A549 (cell line): ENCODE results near the gene EEFSEC. TPM values are rescaled to one million over a fixed set of nuclear protein-coding genes. Genes with fewer than 3 reads are reported as not detected.

Source experiments
- ATAC-seq, 2 experiments: fragments of 200-7000 bp in 1 of 2; fragments of >200 bp in 1 of 2; cut with Nextera tagmentation in 1 of 2; cut with Tn5 transposase in 1 of 2; 3 replicates each; pipeline versions ENCODE4 v1.8.0 to v1.9.1; 2018 to 2020; ENCODE audit warnings: mild to moderate bottlenecking in 1 of 2, moderate library complexity in 1 of 2
- CTCF ChIA-PET: fragments of 300-600 bp; sonication (Branson Sonifier 250); formaldehyde crosslinking; extraction: SDS; loops from one replicate; lab custom pipeline; 2021; ENCODE audit warnings: antibody characterized with exemption, inconsistent platforms; lab: Yijun Ruan, JAX
- POLR2A ChIA-PET: fragments of 350-600 bp; formaldehyde crosslinking; extraction: SDS; loops from one replicate; lab custom pipeline; 2021; ENCODE audit warnings: antibody characterized with exemption, inconsistent platforms; lab: Yijun Ruan, JAX
- DNase-seq, 2 experiments: peaks; one replicate each; pipeline versions ENCODE4 v3.0.0 to v3.0.0-alpha.2; 2011 to 2016; ENCODE audit warnings: low read depth in 1 of 2, low spot score in 1 of 2
- FAIRE-seq: peaks from 2 replicates; lab custom pipeline; 2011; peaks lifted over from hg19 to GRCh38; lab: Jason Lieb, UNC
- H3K27ac ChIP-seq, 2 experiments: fragments of >200 bp; sonication (Bioruptor Twin); formaldehyde crosslinking; 3 replicates each; pipeline ENCODE4 v1.5.1; 2016 to 2017
- H3K4me1 ChIP-seq: fragments of >200 bp; sonication (Bioruptor Twin); formaldehyde crosslinking; 3 replicates; pipeline ENCODE4 v1.6.1; 2016
- H3K4me2 ChIP-seq: fragments of >200 bp; sonication (Bioruptor Twin); formaldehyde crosslinking; 3 replicates; pipeline ENCODE4 v1.6.1; 2016
- H3K4me3 ChIP-seq: fragments of >200 bp; sonication (Bioruptor Twin); formaldehyde crosslinking; 3 replicates; pipeline ENCODE4 v1.5.1; 2016
- H3K9me3 ChIP-seq: fragments of >200 bp; sonication (Bioruptor Twin); formaldehyde crosslinking; 3 replicates; pipeline ENCODE4 v1.6.1; 2016
- CEBPB ChIP-seq, 2 experiments: fragments of >200 bp in 1 of 2; sonication (Bioruptor Twin) in 1 of 2; formaldehyde crosslinking in 1 of 2; IDR thresholded peaks; 2 replicates each; pipeline ENCODE4 v1.6.1; 2012 to 2016
- EP300 ChIP-seq, 2 experiments: fragments of >200 bp; sonication (Bioruptor Twin); formaldehyde crosslinking; IDR thresholded peaks; 2 replicates in 1 of 2; 3 replicates in 1 of 2; pipeline ENCODE4 v1.6.1; 2016 to 2017
- FOSB ChIP-seq: fragments of 250-450 bp; sonication (Bioruptor Pico); IDR thresholded peaks from 2 replicates; pipeline ENCODE4 v1.5.0; 2020; ENCODE audit warnings: mild to moderate bottlenecking, moderate library complexity
- FOSL2 ChIP-seq, 2 experiments: fragments of 450-650 bp in 1 of 2; fragments of >200 bp in 1 of 2; sonication (Bioruptor Twin) in 1 of 2; formaldehyde crosslinking; IDR thresholded peaks; 2 replicates each; pipeline versions ENCODE4 v1.5.0 to v1.6.1; 2016 to 2020; ENCODE audit warnings: mild to moderate bottlenecking in 1 of 2, moderate library complexity in 1 of 2
- HDAC2 ChIP-seq: fragments of 200-600 bp; sonication (generic); IDR thresholded peaks from 2 replicates; pipeline ENCODE4 v1.6.1; 2016
- HMGXB4 ChIP-seq: fragments of 250-450 bp; sonication (Bioruptor Pico); IDR thresholded peaks from 2 replicates; pipeline ENCODE4 v1.5.0; 2021; ENCODE audit warnings: mild to moderate bottlenecking, moderate library complexity, borderline replicate concordance
- HOXA7 ChIP-seq: fragments of 250-450 bp; sonication (Bioruptor Pico); IDR thresholded peaks from 2 replicates; pipeline ENCODE4 v1.5.0; 2020; ENCODE audit warnings: mild to moderate bottlenecking, moderate library complexity
- JUNB ChIP-seq: fragments of >200 bp; sonication (Bioruptor Twin); formaldehyde crosslinking; IDR thresholded peaks from 2 replicates; pipeline ENCODE4 v1.6.1; 2016
- KDM1A ChIP-seq: fragments of 200-600 bp; sonication (generic); IDR thresholded peaks from 2 replicates; pipeline ENCODE4 v1.6.1; 2016; ENCODE audit warnings: low read depth, mild to moderate bottlenecking
- KDM5A ChIP-seq: fragments of 200-600 bp; sonication (generic); IDR thresholded peaks from 2 replicates; pipeline ENCODE4 v1.6.1; 2016; ENCODE audit warnings: antibody characterized with exemption, mild to moderate bottlenecking
- MAX ChIP-seq: IDR thresholded peaks from 2 replicates; pipeline ENCODE4 v1.6.1; 2012
- MAZ ChIP-seq: fragments of 150-350 bp; IDR thresholded peaks from 2 replicates; pipeline ENCODE4 v1.6.1; 2014; ENCODE audit warnings: antibody characterized with exemption, low read depth, low read length, borderline replicate concordance
- MYC ChIP-seq: IDR thresholded peaks from 2 replicates; pipeline ENCODE4 v1.6.1; 2012; ENCODE audit warnings: mild to moderate bottlenecking, inconsistent platforms, low read length, improper control_type of control experiment, borderline replicate concordance
- NR3C1 ChIP-seq: fragments of >200 bp; sonication (Bioruptor Twin); formaldehyde crosslinking; IDR thresholded peaks from 3 replicates; pipeline ENCODE4 v1.6.1; 2017
- PHF8 ChIP-seq: fragments of 200-600 bp; sonication (generic); IDR thresholded peaks from 2 replicates; pipeline ENCODE4 v1.6.1; 2016; ENCODE audit warnings: low read depth, mild to moderate bottlenecking, antibody characterized with exemption, moderate library complexity, borderline replicate concordance
- RARB ChIP-seq: fragments of 250-450 bp; sonication (Bioruptor Pico); IDR thresholded peaks from 2 replicates; pipeline ENCODE4 v1.8.0; 2021; ENCODE audit warnings: mild to moderate bottlenecking, moderate library complexity
- TP53 ChIP-seq: fragments of 250-450 bp; sonication (Bioruptor Pico); IDR thresholded peaks from 2 replicates; pipeline ENCODE4 v1.5.0; 2021; ENCODE audit warnings: mild to moderate bottlenecking, moderate library complexity
- ZC3H11A ChIP-seq: fragments of 450-650 bp; IDR thresholded peaks from 2 replicates; pipeline ENCODE4 v1.6.1; 2014; ENCODE audit warnings: antibody characterized with exemption, mild to moderate bottlenecking
- ZFP36 ChIP-seq: fragments of 450-650 bp; IDR thresholded peaks from 2 replicates; pipeline ENCODE4 v1.6.1; 2014; ENCODE audit warnings: borderline replicate concordance; ENCODE audit not compliant: partially characterized antibody
- WGBS: methylation state at CpG from one replicate; pipeline ENCODE4 v1.1.6; 2017; ENCODE audit errors: missing lambda C conversion rate; 5-methylcytosine and 5-hydroxymethylcytosine counted together
- polyA plus RNA-seq, 4 experiments: library from polyadenylated mRNA; depleted of rRNA in 3 of 4; stranded (reverse); fragments of >200 nt; fragmentation: RNase III in 1 of 4; extraction: RNeasy Plus Mini Kit Qiagen cat#74134 plus additional on column Dnase treatment in 1 of 4; gene quantifications; 2 replicates in 3 of 4; 3 replicates in 1 of 4; pipeline ENCODE4 v1.2.3, GENCODE V29; 2011 to 2017
- TF ChIP-seq, protein P1 (sequence below): fragments of 200-600 bp; sonication (generic); IDR thresholded peaks from 2 replicates; pipeline ENCODE4 v1.6.1; 2016; ENCODE audit warnings: antibody characterized with exemption, mild to moderate bottlenecking, moderate library complexity
- TF ChIP-seq, protein P2 (sequence below): fragments of 250-450 bp; sonication (Bioruptor Pico); IDR thresholded peaks from 2 replicates; pipeline ENCODE4 v1.5.0; 2020; ENCODE audit warnings: low read depth, mild to moderate bottlenecking, moderate library complexity
- TF ChIP-seq, protein P3 (sequence below): IDR thresholded peaks from 2 replicates; pipeline ENCODE4 v1.6.1; 2012; ENCODE audit warnings: low read depth, borderline replicate concordance

Gene EEFSEC
- polyA plus RNA-seq, 2 of the 4 experiments (the other 2 are of a cell fraction): 6.9 to 7.3 TPM

GRCh38 chr3:128340198-128340903 lies 187.1 kb downstream of the EEFSEC start:
- no peak for DNase-seq
- no peak overlapping the region for H3K4me3 ChIP-seq
- H3K4me2 ChIP-seq: no peak overlapping the region
- no peak for ATAC-seq
- no peaks in the 10 kb centered on the region for H3K9me3 ChIP-seq
- no peak overlapping the region for H3K27ac ChIP-seq
- H3K4me1 ChIP-seq: peaks cover 12% of the 10 kb centered on the region
- ChIA-PET CTCF (interaction anchor here (1.3 kb wide), 1 partner anchor 85 kb away, joined by 3 read pairs; no protein-coding TSS in a partner anchor), POLR2A (no interaction called here)
- no peak for FAIRE-seq
- 53% methylated on average over 2 of the region's 2 CpGs for WGBS
- TF ChIP-seq HDAC2: no peak
- no peak for TF ChIP-seq FOSB
- TF ChIP-seq NR3C1: no peak
- TF ChIP-seq HOXA7 (CRISPR knock-in tag): no peak
- TF ChIP-seq PHF8: no peak
- TF ChIP-seq KDM1A: no peak
- no peak for TF ChIP-seq ZC3H11A
- no peak for TF ChIP-seq EP300 (IDR thresholded peaks at IDR 0.05)
- no peak for TF ChIP-seq MAZ
- no peak for TF ChIP-seq MYC
- TF ChIP-seq, protein P1, sequence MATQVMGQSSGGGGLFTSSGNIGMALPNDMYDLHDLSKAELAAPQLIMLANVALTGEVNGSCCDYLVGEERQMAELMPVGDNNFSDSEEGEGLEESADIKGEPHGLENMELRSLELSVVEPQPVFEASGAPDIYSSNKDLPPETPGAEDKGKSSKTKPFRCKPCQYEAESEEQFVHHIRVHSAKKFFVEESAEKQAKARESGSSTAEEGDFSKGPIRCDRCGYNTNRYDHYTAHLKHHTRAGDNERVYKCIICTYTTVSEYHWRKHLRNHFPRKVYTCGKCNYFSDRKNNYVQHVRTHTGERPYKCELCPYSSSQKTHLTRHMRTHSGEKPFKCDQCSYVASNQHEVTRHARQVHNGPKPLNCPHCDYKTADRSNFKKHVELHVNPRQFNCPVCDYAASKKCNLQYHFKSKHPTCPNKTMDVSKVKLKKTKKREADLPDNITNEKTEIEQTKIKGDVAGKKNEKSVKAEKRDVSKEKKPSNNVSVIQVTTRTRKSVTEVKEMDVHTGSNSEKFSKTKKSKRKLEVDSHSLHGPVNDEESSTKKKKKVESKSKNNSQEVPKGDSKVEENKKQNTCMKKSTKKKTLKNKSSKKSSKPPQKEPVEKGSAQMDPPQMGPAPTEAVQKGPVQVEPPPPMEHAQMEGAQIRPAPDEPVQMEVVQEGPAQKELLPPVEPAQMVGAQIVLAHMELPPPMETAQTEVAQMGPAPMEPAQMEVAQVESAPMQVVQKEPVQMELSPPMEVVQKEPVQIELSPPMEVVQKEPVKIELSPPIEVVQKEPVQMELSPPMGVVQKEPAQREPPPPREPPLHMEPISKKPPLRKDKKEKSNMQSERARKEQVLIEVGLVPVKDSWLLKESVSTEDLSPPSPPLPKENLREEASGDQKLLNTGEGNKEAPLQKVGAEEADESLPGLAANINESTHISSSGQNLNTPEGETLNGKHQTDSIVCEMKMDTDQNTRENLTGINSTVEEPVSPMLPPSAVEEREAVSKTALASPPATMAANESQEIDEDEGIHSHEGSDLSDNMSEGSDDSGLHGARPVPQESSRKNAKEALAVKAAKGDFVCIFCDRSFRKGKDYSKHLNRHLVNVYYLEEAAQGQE: no peak
- no peak for TF ChIP-seq KDM5A
- no peak for TF ChIP-seq TP53 (CRISPR knock-in tag)
- TF ChIP-seq, protein P2, sequence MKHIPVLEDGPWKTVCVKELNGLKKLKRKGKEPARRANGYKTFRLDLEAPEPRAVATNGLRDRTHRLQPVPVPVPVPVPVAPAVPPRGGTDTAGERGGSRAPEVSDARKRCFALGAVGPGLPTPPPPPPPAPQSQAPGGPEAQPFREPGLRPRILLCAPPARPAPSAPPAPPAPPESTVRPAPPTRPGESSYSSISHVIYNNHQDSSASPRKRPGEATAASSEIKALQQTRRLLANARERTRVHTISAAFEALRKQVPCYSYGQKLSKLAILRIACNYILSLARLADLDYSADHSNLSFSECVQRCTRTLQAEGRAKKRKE (CRISPR knock-in tag): no peak

DNA sequence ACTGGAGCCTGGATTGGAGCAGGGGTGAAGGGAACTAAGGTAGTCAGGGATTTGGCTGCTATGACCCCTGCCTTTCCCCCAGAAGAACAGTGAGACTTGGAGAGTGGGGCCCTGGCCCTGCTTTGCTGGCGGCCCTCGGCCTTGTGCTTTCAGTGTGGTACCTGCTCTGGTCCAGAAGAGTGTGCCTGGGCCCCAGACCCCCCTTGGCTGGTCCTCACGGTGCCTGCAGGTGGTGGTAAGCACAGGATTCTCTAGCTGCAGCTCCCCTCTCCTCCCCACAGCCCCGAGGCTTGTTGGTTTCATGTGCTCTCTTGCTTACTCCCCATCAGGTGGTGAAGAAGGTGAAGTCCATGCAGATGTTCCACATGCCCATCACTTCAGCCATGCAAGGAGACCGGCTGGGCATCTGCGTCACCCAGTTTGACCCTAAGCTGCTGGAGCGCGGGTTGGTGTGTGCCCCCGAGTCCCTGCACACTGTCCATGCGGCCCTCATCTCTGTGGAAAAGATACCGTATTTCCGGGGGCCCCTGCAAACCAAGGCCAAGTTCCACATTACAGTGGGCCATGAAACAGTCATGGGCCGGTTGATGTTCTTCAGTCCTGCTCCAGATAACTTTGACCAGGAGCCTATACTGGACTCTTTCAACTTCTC lies 187.7 kb downstream of the EEFSEC start:
- TF ChIP-seq MAZ (no peak), JUNB (no peak), FOSL2 (IDR thresholded peaks at IDR 0.05) (no peak), FOSL2 (CRISPR knock-in tag; IDR thresholded peaks at IDR 0.05) (no peak), HMGXB4 (CRISPR knock-in tag) (no peak), ZFP36 (no peak), CEBPB (IDR thresholded peaks at IDR 0.05) (no peak), RARB (CRISPR knock-in tag) (no peak), MAX (no peak)
- TF ChIP-seq, protein P3, sequence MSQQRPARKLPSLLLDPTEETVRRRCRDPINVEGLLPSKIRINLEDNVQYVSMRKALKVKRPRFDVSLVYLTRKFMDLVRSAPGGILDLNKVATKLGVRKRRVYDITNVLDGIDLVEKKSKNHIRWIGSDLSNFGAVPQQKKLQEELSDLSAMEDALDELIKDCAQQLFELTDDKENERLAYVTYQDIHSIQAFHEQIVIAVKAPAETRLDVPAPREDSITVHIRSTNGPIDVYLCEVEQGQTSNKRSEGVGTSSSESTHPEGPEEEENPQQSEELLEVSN: no peak
- TF ChIP-seq, all 56 proteins: peak for 0

More for the DNA sequence above, 187.7 kb downstream of the EEFSEC start:
- ChIA-PET CTCF (interaction anchor here (1.3 kb wide), 1 partner anchor 85 kb away, joined by 3 read pairs; no protein-coding TSS in a partner anchor), POLR2A (no interaction called here)
- no peak for ATAC-seq
- no peak for DNase-seq
- 84% methylated on average over 12 of the region's 13 CpGs for WGBS
- no peak overlapping the region for H3K4me3 ChIP-seq
- no peaks in the 10 kb centered on the region for H3K9me3 ChIP-seq
- no peak overlapping the region for H3K4me2 ChIP-seq
- FAIRE-seq: no peak
- no peak overlapping the region for H3K27ac ChIP-seq
- H3K4me1 ChIP-seq: peaks cover 12% of the 10 kb centered on the region
